ENCODE measurements around the gene TBC1D1. TPM values are rescaled to one million over a fixed set of nuclear protein-coding genes. Genes with fewer than 3 reads are reported as not detected.
A peak's percentile ranks its signal among the peaks of the same experiment; 100 is the strongest.

TBC1D1 gene
- total RNA-seq, 1 experiment from 2014 or later, result 106 TPM

DNA sequence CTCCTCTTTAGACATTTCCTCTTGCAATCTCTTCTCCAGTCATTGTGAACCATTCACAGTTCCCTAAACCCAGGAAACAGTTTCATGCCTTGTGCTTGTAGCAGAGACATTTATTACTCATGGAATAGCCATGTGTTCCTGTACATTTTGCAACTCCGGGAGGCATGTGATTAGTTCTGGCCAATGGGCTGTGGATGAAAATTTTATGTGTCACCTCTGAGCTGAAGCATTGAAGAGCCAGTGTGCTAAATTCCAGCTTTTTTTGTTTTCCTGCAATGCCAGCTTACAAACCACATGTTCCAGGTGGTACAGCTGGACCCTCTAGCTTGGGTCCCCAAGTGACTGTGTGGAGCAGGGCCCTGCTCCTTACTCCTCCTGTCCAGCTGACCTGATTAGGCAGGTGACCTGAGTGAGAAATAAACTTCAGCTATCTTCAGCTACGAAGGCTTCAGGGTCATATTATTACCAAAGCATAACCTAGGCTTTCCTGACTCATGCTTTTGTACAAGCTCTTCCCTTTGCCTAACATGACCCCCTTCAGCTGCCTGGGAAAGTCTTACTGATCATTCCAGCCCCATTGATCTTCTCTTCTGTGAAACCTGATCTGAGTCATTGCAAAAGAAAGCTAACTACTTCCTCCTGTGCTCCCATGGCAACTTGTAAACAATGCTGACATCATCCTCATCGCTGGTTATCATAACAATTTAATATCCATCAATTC lies 269.8 kb downstream of the TBC1D1 start:
- BruUV-seq (replicated peaks), result TSS peak; percentile 59
- H3K4me3 ChIP-seq, result peak overlapping the region; percentile 4; the same call in 1 of the 2 replicates
- CTCF ChIA-PET, result interaction anchor here (0.6 to 0.7 kb wide), 2 partner anchors 211 to 712 kb away, joined by 3 read pairs; no protein-coding TSS in a partner anchor

DNA sequence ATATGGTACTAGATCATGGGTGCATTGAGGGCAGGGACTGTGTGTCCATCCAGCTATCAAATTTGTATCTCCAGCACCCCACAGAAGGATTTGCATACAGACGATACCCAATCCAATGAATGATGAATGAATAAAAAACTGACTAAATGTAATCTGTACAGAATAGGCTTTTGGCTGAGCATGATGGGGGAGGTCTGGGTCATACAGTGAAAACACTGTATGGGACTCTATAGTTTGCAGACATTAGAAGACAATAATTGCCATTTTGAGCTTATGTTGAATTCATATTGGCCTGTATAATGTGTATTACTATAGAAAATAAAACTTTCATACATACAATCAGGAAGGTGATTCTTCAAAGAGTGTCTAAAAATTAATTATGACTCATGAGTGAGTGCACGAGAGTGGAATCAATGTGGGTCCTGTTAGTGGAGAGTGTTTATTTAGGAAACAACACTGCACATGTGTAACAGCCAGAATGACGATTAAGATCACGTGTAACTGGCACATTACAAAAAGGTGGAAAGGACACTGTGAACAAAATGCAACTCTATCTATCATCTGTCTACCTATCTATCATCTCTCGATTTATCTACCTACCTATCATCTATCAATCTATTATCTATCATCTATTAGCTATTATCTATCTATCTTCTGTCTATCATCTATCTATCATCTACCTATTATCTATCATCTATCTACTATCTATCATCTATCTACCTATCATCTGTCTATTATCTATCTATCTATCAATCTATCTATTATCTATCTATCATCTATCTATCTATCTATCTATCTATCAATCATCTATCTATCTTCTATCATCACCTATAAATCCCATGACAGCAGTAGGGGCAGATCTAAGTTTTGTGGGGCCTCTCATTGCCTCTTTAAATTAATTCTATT lies 270.6 kb downstream of the TBC1D1 start:
- no peaks in the 10 kb centered on the region for H3K36me3 ChIP-seq (ENCODE audit: low read depth)
- TF ChIP-seq, protein P1, sequence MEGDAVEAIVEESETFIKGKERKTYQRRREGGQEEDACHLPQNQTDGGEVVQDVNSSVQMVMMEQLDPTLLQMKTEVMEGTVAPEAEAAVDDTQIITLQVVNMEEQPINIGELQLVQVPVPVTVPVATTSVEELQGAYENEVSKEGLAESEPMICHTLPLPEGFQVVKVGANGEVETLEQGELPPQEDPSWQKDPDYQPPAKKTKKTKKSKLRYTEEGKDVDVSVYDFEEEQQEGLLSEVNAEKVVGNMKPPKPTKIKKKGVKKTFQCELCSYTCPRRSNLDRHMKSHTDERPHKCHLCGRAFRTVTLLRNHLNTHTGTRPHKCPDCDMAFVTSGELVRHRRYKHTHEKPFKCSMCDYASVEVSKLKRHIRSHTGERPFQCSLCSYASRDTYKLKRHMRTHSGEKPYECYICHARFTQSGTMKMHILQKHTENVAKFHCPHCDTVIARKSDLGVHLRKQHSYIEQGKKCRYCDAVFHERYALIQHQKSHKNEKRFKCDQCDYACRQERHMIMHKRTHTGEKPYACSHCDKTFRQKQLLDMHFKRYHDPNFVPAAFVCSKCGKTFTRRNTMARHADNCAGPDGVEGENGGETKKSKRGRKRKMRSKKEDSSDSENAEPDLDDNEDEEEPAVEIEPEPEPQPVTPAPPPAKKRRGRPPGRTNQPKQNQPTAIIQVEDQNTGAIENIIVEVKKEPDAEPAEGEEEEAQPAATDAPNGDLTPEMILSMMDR (conservative IDR thresholded peaks at IDR 0.05), result no peak
- TF ChIP-seq EZH2 (IDR thresholded peaks at IDR 0.05; ENCODE audit: low read depth), result no peak
- BruUV-seq (replicated peaks), result no TSS peak
- H3K9me2 ChIP-seq (ENCODE audit: insufficient read depth), result no peaks in the 10 kb centered on the region
- peaks cover 11% of the 10 kb centered on the region for H3K9me3 ChIP-seq (ENCODE audit: insufficient read depth, low read depth)
- no peaks in the 10 kb centered on the region for H3K79me2 ChIP-seq (ENCODE audit: low read depth)
- H3K4me3 ChIP-seq, result no peak overlapping the region
- H4K20me1 ChIP-seq (ENCODE audit: insufficient read depth), result no peaks in the 10 kb centered on the region
- peak overlapping the region; percentile 96 for H3K27ac ChIP-seq
- no peak overlapping the region for H2AFZ ChIP-seq
- peaks cover 62% of the 10 kb centered on the region for H3F3A ChIP-seq (ENCODE audit: insufficient read depth, low read depth)
- no peak for DNase-seq
- CTCF ChIA-PET, result interaction anchor here (0.6 to 1.6 kb wide), 2 partner anchors 210 to 567 kb away, joined by 3 to 4 read pairs; no protein-coding TSS in a partner anchor
- H3K27me3 ChIP-seq (ENCODE audit: insufficient read depth, low read depth), result no peaks in the 10 kb centered on the region
- peak overlapping the region; percentile 59 for H3K4me2 ChIP-seq
- H3K4me1 ChIP-seq (replicated peaks; ENCODE audit: insufficient read depth), result peaks cover 66% of the 10 kb centered on the region
- intact Hi-C loops (cut with micrococcal nuclease; ENCODE audit: unreplicated experiment), result loop anchor here (1.0 to 5.0 kb wide), 7 partner anchors 27 to 881 kb away; partner anchors contain the start of gene TLR6
- POLR2A ChIA-PET (ENCODE audit: unreplicated experiment), result interaction anchor here (0.5 to 0.6 kb wide), 2 partner anchors 8 to 97 kb away, joined by 3 to 10 read pairs; no protein-coding TSS in a partner anchor

More for the DNA sequence above, 269.8 kb downstream of the TBC1D1 start:
- intact Hi-C loops (cut with micrococcal nuclease; ENCODE audit: unreplicated experiment), result loop anchor here (2.0 to 5.0 kb wide), 5 partner anchors 42 to 882 kb away; partner anchors contain the start of gene TLR6
- H3K9me2 ChIP-seq (ENCODE audit: insufficient read depth), result no peaks in the 10 kb centered on the region
- POLR2A ChIA-PET (ENCODE audit: unreplicated experiment), result interaction anchor here (0.5 to 0.6 kb wide), 3 partner anchors 8 to 710 kb away, joined by 3 to 12 read pairs (median 9); no protein-coding TSS in a partner anchor
- H2AFZ ChIP-seq, result no peak overlapping the region
- no peaks in the 10 kb centered on the region for H3K27me3 ChIP-seq (ENCODE audit: insufficient read depth, low read depth)
- peak; percentile 63 to 96 for DNase-seq
- no peaks in the 10 kb centered on the region for H4K20me1 ChIP-seq (ENCODE audit: insufficient read depth)
- H3F3A ChIP-seq (ENCODE audit: insufficient read depth, low read depth), result peaks cover 64% of the 10 kb centered on the region
- no peaks in the 10 kb centered on the region for H3K36me3 ChIP-seq (ENCODE audit: low read depth)
- no peak for TF ChIP-seq EZH2 (IDR thresholded peaks at IDR 0.05; ENCODE audit: low read depth)
- TF ChIP-seq, protein P1 (conservative IDR thresholded peaks at IDR 0.05), result no peak
- H3K4me2 ChIP-seq, result peak overlapping the region; percentile 59
- peak overlapping the region; percentile 96 for H3K27ac ChIP-seq
- peaks cover 11% of the 10 kb centered on the region for H3K9me3 ChIP-seq (ENCODE audit: insufficient read depth, low read depth)
- H3K79me2 ChIP-seq (ENCODE audit: low read depth), result no peaks in the 10 kb centered on the region
- H3K4me1 ChIP-seq (replicated peaks; ENCODE audit: insufficient read depth), result peaks cover 71% of the 10 kb centered on the region

Data from PC-9 (cell line).